PFSK-1 (cell line): Measurements from ENCODE around the gene TRAF1.

Source experiments
- POLR2AphosphoS5 ChIP-seq: IDR thresholded peaks from 2 replicates; pipeline ENCODE4 v1.6.1; 2012; ENCODE audit warnings: low read depth, mild to moderate bottlenecking, control low read depth, low read length, moderate library complexity
- TAF1 ChIP-seq: IDR thresholded peaks from 2 replicates; pipeline ENCODE4 v1.6.1; 2012; ENCODE audit warnings: low read length, control low read depth, borderline replicate concordance; ENCODE audit not compliant: insufficient read depth
- TF ChIP-seq, protein P1 (sequence below), 2 experiments: IDR thresholded peaks; 2 replicates each; pipeline versions ENCODE4 v1.6.1 to v1.8.0; 2011 to 2012; ENCODE audit warnings: low read depth in 2 of 2, low read length in 2 of 2, control low read depth in 1 of 2, inconsistent platforms in 1 of 2, mild to moderate bottlenecking in 1 of 2, moderate library complexity in 1 of 2; ENCODE audit not compliant: insufficient read depth in 1 of 2

DNA sequence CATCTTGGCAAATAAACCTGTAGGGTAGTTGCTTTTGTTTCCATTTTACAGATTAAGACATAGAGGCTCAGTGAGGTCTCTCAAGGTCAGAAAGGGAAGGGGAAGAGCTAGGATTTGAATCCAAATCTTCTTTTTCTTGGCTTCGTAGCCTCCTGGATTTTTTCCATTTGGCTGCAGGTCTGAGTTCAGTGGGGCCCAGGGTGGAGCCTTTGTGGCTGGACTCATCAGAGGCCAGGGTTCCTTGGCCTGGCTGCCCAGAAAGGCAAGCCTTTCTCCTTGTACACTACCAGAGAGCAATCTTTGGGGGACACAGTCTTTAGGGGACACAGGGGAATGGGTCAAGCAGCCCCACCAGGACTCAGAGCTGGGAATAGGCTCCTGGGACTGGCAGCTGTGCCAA is 10.5 kb upstream of the TRAF1 start:
- TF ChIP-seq POLR2AphosphoS5: no peak
- TF ChIP-seq, protein P1, sequence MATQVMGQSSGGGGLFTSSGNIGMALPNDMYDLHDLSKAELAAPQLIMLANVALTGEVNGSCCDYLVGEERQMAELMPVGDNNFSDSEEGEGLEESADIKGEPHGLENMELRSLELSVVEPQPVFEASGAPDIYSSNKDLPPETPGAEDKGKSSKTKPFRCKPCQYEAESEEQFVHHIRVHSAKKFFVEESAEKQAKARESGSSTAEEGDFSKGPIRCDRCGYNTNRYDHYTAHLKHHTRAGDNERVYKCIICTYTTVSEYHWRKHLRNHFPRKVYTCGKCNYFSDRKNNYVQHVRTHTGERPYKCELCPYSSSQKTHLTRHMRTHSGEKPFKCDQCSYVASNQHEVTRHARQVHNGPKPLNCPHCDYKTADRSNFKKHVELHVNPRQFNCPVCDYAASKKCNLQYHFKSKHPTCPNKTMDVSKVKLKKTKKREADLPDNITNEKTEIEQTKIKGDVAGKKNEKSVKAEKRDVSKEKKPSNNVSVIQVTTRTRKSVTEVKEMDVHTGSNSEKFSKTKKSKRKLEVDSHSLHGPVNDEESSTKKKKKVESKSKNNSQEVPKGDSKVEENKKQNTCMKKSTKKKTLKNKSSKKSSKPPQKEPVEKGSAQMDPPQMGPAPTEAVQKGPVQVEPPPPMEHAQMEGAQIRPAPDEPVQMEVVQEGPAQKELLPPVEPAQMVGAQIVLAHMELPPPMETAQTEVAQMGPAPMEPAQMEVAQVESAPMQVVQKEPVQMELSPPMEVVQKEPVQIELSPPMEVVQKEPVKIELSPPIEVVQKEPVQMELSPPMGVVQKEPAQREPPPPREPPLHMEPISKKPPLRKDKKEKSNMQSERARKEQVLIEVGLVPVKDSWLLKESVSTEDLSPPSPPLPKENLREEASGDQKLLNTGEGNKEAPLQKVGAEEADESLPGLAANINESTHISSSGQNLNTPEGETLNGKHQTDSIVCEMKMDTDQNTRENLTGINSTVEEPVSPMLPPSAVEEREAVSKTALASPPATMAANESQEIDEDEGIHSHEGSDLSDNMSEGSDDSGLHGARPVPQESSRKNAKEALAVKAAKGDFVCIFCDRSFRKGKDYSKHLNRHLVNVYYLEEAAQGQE (IDR thresholded peaks at IDR 0.05; ENCODE audit: insufficient read depth in 1 of 2, low read depth in 2 of 2, low read length in 2 of 2): no peak
- TF ChIP-seq TAF1: no peak
